ENCODE data around the gene ZNF594.
"Not testable (repeated sequence)": the region's sequence is repeated elsewhere in the genome, so short reads cannot be mapped to it uniquely, and the experiment has no call there.

ZNF594 gene

DNA sequence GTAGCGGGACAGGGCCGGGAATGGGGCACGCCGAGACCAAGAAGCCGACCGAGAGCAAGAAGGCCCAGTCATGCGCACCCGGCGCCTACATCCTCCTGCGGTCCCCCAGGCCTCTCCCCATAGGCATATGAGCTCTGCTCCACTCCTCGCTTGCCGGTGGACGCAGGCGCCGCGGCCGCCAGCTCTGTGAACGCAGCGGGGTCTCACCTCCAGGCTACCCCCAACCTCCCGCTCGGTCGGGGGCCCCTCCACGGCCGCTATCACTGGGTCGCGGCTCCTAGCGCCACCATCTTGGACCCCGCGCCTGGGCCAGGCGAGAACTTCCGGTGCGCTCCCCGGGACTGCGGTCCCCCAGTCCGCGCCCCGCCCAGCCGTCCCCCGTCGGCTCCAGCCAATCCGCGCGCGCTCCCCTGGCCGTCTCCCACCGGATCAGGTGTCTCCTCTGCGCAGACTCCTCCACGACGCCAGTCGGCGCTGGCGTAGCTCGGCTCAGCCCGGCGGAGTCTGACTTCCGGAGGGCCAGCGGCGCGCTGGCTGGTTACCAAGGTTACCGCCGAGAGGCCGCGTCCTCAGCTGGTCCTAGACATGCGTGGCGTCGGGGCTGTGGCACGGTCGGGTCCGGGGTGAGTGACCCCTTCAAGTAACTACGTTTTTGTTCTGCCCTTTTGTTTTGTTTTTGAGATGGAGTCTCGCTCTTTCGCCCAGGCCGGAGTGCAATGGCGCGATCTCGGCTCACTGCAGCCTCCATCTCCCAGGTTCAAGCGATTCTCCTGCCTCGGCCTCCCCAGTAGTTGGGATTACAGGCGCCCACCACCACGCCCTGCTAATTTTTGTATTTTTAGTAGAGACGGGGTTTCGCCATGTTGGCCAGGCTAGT lies at the start of gene ZNF594:
Gene ZNF594 (minus strand): TSS at position 328 of the 877 bp plus-strand sequence. CDS start 7,612 bp downstream, outside the sequence.
- DNase-seq (ENCODE audit: low spot score): peak; percentile 99

GRCh38 chr17:5239769-5240168 lies 48.1 kb upstream of the ZNF594 start:
- not testable (repeated sequence) for DNase-seq (ENCODE audit: low spot score)

DNA sequence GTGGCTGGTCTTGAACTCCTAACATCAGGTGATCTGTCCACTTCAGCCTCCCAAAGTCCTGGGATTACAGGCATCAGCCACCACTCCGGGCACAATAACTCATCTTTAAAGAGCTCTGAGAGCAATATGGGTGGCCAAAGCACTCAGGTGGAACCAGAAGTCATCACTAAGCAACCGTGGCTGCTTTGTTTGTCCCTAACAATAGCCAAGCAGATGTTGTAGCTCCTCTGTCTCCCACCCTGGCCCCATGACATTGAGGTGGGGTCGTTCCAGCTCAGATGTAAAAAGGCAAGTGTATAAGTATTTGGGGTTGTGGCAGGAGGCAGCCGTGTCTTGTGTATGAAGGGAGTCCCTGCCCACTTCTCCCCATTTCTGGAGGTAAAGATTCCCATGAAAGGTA lies 46.7 kb upstream of the ZNF594 start:
- no peak for DNase-seq (ENCODE audit: low spot score)

GRCh38 chr17:5237541-5238016 lies 45.9 kb upstream of the ZNF594 start:
- peak; percentile 78 for DNase-seq (ENCODE audit: low spot score)

GRCh38 chr17:5236938-5237540 lies 45.4 kb upstream of the ZNF594 start:
- no peak for DNase-seq (ENCODE audit: low spot score)

DNA sequence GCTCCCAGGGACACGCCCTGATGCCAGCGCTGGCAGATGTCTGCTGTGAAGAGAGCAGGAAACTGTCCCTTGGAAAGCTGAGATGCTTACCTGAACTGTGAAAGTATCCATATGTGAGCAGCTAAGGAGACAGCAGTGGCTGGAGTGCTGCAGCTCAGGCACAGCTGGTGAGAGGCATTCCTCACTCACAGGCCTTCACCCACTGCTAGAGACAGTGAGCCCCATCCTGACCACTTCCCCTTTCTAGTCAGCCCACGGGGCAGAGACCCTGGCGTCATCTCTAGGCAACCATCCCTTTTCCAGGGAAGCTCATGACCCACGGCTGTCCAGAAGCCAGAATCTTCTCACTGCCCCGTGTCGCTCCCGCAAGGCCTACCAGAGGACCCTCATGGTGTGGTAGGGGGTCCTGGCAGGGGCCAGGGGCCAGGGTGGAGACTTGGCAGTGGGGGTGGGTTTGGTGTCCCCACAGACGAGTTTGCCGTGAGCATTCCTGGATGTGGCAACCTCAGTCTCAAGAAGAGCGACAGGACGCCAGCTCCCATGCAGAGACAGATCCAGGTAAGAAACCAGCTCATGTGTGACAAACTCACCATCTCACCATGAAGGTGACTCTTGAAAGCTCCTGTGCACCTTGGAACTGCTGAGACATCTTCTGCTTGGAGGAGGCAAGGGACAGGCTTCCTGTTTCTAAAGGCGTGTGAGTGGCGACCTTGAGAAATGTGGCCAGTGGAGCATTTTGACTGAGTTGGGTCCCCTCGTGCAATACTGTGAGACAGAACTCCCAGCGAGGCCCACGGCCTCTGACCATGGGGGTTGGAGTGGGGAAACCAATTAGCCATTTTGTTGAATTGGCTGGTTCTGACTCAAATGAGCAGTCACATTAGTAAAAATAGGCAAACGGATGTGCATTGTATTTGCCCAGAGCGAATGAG lies 43.2 kb upstream of the ZNF594 start, which contains the start of gene SCIMP:
Gene SCIMP (minus strand): TSS at position 216 of the 932 bp plus-strand sequence. CDS start 105 bp downstream, at position 111.
- DNase-seq (ENCODE audit: low spot score): no peak

DNA sequence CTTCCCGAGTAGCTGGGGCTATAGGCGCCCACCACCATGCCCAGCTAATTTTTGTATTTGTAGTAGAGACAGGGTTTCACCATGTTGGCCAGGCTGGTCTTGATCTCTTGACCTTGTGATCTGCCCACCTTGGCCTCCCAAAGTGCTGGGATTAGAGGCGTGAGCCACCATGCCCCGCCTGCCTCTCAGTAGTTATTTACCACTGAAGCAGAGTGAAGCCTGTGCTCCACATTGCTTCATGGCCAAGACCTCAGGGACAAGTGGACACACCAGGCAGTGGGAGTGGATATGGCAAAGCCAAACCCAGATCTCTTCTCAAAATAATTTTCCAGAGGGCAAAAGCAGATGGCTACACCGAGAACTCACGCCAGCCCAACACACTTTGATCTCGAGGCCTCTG lies 41.8 kb upstream of the ZNF594 start:
- DNase-seq (ENCODE audit: low spot score): not testable (repeated sequence)

DNA sequence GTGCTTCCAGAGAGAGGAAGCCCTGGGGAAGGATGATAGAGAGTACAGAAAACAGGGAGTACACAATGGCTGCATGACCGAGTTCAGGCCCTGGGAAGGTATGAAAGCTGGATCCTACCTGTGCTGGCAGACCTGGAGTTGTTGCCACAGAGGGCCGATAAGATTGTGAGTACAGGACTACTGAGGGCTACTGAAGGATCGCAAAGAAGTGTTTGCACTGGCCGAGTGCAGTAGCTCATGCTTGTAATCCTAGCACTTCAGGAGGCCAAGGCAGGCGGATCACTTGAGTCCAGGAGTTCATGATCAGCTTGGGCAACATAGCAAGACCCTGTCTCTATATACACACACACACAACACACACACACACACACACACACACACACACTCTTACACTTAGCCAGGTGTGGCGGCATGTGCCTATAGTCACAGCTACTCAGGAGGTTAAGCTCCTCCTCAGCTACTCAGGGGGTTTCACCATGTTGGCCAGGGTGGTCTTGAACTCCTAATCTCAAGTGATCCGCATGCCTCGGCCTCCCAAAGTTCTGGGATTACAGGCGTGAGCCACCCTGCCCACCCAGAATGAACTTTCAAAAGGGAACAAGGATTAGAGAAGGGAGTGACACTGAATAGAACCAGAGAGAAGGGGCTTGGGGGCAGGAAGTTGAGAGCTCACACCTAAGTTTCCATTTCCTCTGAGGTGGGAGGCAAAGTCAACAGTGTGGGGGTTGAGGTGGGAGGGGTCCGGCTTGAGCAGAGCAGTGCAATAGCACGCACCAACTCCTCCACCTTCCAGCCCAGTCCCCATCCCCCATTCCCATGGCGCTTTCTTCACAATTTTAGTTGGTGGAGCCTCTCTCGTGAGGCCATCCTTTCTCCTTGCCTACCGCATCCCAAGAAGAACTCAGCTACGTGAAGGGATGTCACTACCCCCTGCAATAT lies 35.5 kb upstream of the ZNF594 start:
- no peak for DNase-seq (ENCODE audit: low spot score)

DNA sequence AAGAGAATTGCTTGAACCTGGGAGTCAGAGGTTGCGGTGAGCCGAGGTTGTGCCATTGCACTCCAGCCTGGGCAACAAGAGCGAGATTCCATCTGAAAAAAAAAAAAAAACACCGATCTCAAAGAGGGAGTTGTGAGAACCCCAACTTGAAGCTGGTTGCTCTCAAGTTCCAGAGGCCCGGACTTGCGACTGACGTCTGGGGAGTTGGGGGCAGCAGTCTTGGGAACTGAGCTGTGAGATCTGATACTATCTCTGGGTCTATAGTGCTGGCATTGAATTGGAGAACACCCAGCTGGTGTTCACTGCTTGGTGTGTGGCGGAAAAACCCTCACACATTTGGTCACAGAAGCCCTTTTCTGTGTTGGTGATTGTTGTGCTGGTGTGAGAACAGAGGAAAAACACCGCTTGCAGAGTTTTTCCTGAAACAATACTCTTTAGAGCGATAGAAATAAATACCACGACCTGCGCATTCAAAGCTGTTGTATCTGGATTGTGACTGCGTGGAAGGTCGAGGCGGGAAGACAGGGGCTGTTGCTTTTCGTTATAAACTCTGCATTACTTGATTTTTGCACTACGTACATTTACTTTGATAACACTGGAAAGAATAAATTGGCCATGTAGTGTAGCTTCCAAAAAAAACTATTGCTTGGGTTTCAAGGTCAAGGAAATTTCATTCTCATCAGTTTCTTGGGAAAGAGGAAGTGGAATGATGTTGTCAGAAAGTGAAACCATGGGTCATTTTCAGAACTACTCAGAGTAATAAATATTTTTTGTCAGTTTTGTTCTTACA lies 34.2 kb upstream of the ZNF594 start:
- DNase-seq (ENCODE audit: low spot score): no peak

DNA sequence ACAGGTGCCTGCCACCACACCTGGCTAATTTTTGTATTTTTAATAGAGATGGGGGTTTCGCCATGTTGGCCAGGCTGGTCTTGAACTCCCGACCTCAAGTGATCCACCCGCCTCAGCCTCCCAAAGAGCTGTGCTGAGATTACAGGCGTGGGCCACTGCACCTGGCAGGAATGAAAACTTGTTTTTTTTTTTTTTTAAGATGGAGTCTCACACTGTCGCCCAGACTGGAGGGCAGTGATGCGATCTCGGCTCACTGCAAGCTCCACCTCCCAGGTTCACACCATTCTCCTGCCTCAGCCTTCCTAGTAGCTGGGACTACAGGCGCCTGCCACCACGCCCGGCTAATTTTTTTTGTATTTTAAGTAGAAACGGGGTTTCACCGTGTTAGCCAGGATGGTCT lies 30.2 kb upstream of the ZNF594 start:
- not testable (repeated sequence) for DNase-seq (ENCODE audit: low spot score)

GRCh38 chr17:5220074-5220473 lies 28.4 kb upstream of the ZNF594 start:
- DNase-seq (ENCODE audit: low spot score): no peak

DNA sequence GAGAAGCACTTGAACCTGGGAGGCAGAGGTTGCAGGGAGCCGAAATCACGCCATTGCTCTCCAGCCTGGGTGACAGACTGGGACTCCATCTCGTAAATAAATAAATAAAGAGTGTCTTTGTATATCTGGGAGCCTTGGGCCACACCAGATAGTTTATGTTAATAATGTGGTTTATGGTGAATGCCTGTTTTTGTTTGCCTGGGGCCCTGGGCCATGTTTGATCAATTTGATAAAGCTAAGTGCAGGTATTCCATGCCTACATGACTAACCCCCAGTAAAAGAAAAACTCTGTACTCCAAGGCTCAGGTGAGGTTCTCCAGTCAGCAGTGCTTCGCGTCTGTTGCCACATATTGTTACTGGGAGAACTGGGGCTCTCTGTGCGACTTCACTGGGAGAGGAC lies 27.9 kb upstream of the ZNF594 start:
- no peak for DNase-seq (ENCODE audit: low spot score)

GRCh38 chr17:5217562-5217961 lies 25.9 kb upstream of the ZNF594 start:
- DNase-seq (ENCODE audit: low spot score): not testable (repeated sequence)

DNA sequence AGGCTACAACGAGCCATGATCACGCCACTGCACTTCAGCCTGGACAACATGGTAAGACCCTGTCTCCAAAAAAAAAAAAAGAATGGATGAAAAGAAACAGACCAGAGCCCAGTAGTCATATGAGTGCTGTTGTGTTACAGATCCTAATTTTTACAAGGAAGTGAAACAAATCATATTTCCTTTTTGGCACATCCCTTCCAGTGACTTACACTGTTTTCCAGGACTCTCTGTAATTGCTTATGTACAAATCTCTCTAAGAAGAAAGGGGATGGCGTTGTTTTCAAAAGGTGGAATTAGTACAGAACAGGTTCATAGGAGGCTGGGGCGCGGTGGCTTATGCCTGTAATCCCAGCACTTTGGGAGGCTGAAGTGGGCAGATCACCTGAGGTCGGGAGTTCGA lies 19.8 kb upstream of the ZNF594 start:
- DNase-seq (ENCODE audit: low spot score): no peak

- no peak for DNase-seq (ENCODE audit: low spot score)
Measured at GRCh38 chr17:5210614-5211252, 19.1 kb upstream of the ZNF594 start.

DNA sequence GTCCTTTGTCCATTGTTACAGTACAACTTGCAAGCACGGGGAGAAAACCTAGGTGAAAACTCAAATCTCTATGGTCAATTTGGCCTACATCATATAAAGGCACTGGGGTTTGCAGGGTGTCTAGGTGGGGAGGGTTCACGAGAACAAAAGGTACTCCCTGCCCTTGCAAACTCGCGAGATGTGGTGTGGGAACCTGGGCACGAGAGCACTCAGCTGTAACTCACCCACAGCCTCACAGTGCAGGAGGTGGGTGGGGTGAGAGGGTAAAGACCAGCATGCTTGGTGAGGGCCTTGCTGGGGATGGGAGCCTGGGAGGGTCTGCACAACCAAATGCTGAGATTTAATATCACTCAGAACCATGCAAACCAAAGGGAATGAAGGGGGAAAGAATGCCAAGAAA lies 18.4 kb upstream of the ZNF594 start:
- no peak for DNase-seq (ENCODE audit: low spot score)

- DNase-seq (ENCODE audit: low spot score): peak; percentile 23
Measured at GRCh38 chr17:5209396-5209795, 17.7 kb upstream of the ZNF594 start.

DNA sequence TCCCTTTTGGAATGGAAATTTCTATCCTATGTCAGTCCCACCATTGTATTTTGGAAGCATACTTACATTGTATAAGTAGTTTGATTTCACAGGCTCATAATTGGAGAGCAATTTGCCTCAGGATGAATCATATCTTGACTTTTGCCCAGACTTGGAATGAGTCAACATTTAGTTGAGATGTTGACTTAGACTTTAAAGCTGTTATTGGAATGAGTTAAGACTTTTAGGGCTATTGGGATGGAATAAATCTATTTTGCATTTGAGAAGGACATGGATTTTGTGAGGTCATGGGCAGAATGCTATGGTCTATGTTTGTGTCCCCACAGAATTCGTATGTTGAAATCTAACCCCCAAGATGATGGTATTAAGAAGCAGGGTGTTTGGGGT lies 12.2 kb upstream of the ZNF594 start:
- peak; percentile 53 for DNase-seq (ENCODE audit: low spot score)

- DNase-seq (ENCODE audit: low spot score): peak; percentile 41
Measured at GRCh38 chr17:5203178-5203907, 11.7 kb upstream of the ZNF594 start.
